Measurements from ENCODE around the gene SOHLH1. TPM values are rescaled to one million over a fixed set of nuclear protein-coding genes. Genes with fewer than 3 reads are reported as not detected.

The SOHLH1 gene
- not detected in 2 replicates for polyA plus RNA-seq (2011; rRNA removed)
- not detected in 2 replicates for polyA plus RNA-seq (2012; cell fraction: cytosol; rRNA removed)
- not detected in 2 replicates for polyA plus RNA-seq (2012; cell fraction: nucleus; rRNA removed)
- polyA plus RNA-seq (2017; fragmentation: RNase III; extraction: RNeasy Plus Mini Kit Qiagen cat#74134 plus additional on column Dnase treatment), result not detected in 3 replicates
- polyA minus RNA-seq (2011; rRNA and poly(A)+ RNA removed), result not detected in 2 replicates

GRCh38 chr9:135699440-135699839 is at the start of gene SOHLH1:
Gene SOHLH1 (minus strand): TSS chr9:135699481. CDS start chr9:135699467, 14 bp downstream.
- no peak for FAIRE-seq
- Histone ChIP-seq H3K9me3 (no peaks in the 10 kb centered on the region), H3K4me3 (no peak within 1 kb of the TSS), H3K4me1 (peaks cover 9% of the 10 kb centered on the region; the same call in 2 of the 3 replicates), H3K27ac (no peak within 1 kb of the TSS), H3K4me2 (0 out of 3 replicates have a peak within 1 kb of the TSS, but pooled peaks have one; percentile 7)
- TF ChIP-seq SREBF2 (IDR thresholded peaks at IDR 0.05) (no peak), FOSB (CRISPR knock-in tag; IDR thresholded peaks at IDR 0.05) (no peak), TFCP2L1 (CRISPR knock-in tag; IDR thresholded peaks at IDR 0.05) (no peak), HDAC2 (IDR thresholded peaks at IDR 0.05) (no peak), USF2 (IDR thresholded peaks at IDR 0.05) (no peak), ESRRA (IDR thresholded peaks at IDR 0.05; ENCODE audit: borderline replicate concordance, low read length) (no peak), CTCF (IDR thresholded peaks at IDR 0.05) (no peak), NPAS2 (CRISPR knock-in tag; IDR thresholded peaks at IDR 0.05; ENCODE audit: borderline replicate concordance) (no peak), POLR2AphosphoS2 (conservative IDR thresholded peaks at IDR 0.05; ENCODE audit: low read length) (no peak), NR3C1 (IDR thresholded peaks at IDR 0.05) (no peak)
- POLR2A ChIA-PET, result no interaction called here
- CTCF ChIA-PET, result no interaction called here
- DNase-seq (ENCODE audit: low read depth in 1 of 2, low spot score in 1 of 2), result no peak
- WGBS (ENCODE audit: missing lambda C conversion rate), result 74% methylated on average over 7 of the region's 30 CpGs
- ATAC-seq, result no peak

GRCh38 chr9:135748676-135749075 is 49.4 kb upstream of the SOHLH1 start:
- DNase-seq (ENCODE audit: low read depth in 1 of 2, low spot score in 1 of 2) (no peak), ATAC-seq (no peak), FAIRE-seq (no peak)
- Histone ChIP-seq H3K9me3 (no peaks in the 10 kb centered on the region), H3K4me2 (no peak overlapping the region), H3K4me3 (no peak overlapping the region), H3K4me1 (no peaks in the 10 kb centered on the region), H3K27ac (no peak overlapping the region)
- CTCF ChIA-PET, result no interaction called here
- no peak for TF ChIP-seq ELK1 (IDR thresholded peaks at IDR 0.05; ENCODE audit: low read depth, low read length)
- no peak for TF ChIP-seq NPAS2 (CRISPR knock-in tag; IDR thresholded peaks at IDR 0.05; ENCODE audit: borderline replicate concordance)
- 49% methylated on average over 6 of the region's 16 CpGs for WGBS (ENCODE audit: missing lambda C conversion rate)
- POLR2A ChIA-PET, result no interaction called here

- POLR2A ChIA-PET, result no interaction called here
- ATAC-seq (no peak), DNase-seq (ENCODE audit: low read depth in 1 of 2, low spot score in 1 of 2) (no peak), FAIRE-seq (no peak)
- 78% methylated on average over 4 of the region's 13 CpGs for WGBS (ENCODE audit: missing lambda C conversion rate)
- TF ChIP-seq NPAS2 (CRISPR knock-in tag; IDR thresholded peaks at IDR 0.05; ENCODE audit: borderline replicate concordance), result no peak
- no peak for TF ChIP-seq FOXS1 (CRISPR knock-in tag; IDR thresholded peaks at IDR 0.05)
- no peak for TF ChIP-seq JUNB (IDR thresholded peaks at IDR 0.05)
- no peak for TF ChIP-seq ELK1 (IDR thresholded peaks at IDR 0.05; ENCODE audit: low read depth, low read length)
- no peak for TF ChIP-seq HOXB13 (CRISPR knock-in tag; IDR thresholded peaks at IDR 0.05; ENCODE audit: low read depth)
- TF ChIP-seq CBX2 (IDR thresholded peaks at IDR 0.05; ENCODE audit: borderline replicate concordance, low read depth), result no peak
- TF ChIP-seq KDM5A (IDR thresholded peaks at IDR 0.05), result no peak
- no peak for TF ChIP-seq CBX8 (IDR thresholded peaks at IDR 0.05)
- no peak for TF ChIP-seq FOSB (CRISPR knock-in tag; IDR thresholded peaks at IDR 0.05)
- no peak for TF ChIP-seq RNF2 (IDR thresholded peaks at IDR 0.05; ENCODE audit: borderline replicate concordance, low read depth)
- no peak for TF ChIP-seq SMC3 (IDR thresholded peaks at IDR 0.05)
- no peak for TF ChIP-seq E2F6 (IDR thresholded peaks at IDR 0.05; ENCODE audit: borderline replicate concordance, low read depth)
- no peak for TF ChIP-seq ZC3H11A (IDR thresholded peaks at IDR 0.05)
- no peak for TF ChIP-seq CHD2 (IDR thresholded peaks at IDR 0.05; ENCODE audit: low read length, partially characterized antibody)
- TF ChIP-seq HEYL (CRISPR knock-in tag; IDR thresholded peaks at IDR 0.05), result no peak
- no peak for TF ChIP-seq TFCP2L1 (CRISPR knock-in tag; IDR thresholded peaks at IDR 0.05)
- no peak for TF ChIP-seq CEBPB (IDR thresholded peaks at IDR 0.05)
- TF ChIP-seq JUN (IDR thresholded peaks at IDR 0.05), result no peak
- Histone ChIP-seq H3K4me2 (no peak overlapping the region), H3K9me3 (no peaks in the 10 kb centered on the region), H3K4me3 (no peak overlapping the region), H3K27ac (no peak overlapping the region), H3K4me1 (no peaks in the 10 kb centered on the region)
- CTCF ChIA-PET, result no interaction called here
These were observed 48.0 kb upstream of the SOHLH1 start for GRCh38 chr9:135747311-135747710.

All from A549 (cell line).